ENCODE measurements around the gene CLEC6A.
"Not testable (repeated sequence)": the region's sequence is repeated elsewhere in the genome, so short reads cannot be mapped to it uniquely, and the experiment has no call there.

CLEC6A gene

DNA sequence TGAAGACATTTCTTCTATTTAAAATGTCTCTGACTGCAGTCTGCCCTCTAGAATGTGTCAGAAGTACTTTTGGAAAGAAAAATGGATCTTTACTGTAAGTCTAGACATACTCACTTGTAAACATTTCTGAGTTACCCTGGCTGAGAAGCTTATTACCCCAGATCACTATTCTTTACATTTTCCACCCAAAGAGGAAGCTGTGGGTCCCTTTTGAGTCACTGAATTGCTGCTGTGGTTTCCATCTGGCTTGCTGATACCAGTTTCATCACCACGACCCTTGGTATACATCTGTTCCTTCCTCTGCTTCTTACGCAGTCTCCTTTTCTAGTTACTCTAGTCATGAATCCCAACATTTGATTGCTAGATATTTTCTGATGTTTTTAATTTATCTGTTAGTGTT lies 37.3 kb downstream of the CLEC6A start:
- peak in 1 of 2 donors; percentile 25 for DNase-seq (ENCODE audit: low read depth in 2 of 2)

DNA sequence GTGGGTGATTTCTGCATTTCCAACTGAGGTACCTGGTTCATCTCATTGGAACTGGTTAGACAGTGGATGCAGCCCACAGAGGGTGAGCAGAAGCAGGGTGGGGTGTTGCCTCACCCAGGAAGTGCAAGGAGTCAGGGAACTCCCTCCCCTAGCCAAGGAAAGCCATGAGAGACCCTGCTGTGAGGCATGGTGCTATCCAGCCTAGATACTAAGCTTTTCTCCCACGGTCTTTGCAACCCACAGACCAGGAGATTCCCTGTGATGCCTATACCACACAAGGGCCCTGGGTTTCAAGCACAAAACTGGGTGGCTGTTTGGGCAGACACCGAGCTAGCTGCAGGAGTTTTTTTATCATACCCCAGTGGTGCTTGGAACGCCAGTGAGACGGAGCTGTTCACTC lies 39.9 kb downstream of the CLEC6A start:
- not testable (repeated sequence) for DNase-seq (ENCODE audit: low read depth in 2 of 2)

DNA sequence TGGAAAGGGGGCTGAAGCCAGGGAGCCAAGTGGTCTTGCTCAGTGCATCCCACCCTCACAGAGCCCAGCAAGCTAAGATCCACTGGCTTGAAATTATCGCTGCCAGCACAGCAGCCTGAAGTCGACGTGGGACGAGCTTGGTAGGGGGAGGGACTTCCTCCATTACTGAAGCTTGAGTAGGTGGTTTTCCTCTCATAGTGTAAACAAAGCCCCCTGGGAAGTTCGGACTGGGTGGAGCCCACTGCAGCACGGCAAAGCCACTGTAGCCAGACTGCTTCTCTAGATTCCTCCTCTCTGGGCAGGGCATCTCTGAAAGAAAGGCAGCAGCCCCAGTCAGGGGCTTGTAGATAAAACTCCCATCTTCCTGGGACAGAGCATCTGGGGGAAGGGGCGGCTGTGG lies 40.3 kb downstream of the CLEC6A start:
- not testable (repeated sequence) for DNase-seq (ENCODE audit: low read depth in 2 of 2)

DNA sequence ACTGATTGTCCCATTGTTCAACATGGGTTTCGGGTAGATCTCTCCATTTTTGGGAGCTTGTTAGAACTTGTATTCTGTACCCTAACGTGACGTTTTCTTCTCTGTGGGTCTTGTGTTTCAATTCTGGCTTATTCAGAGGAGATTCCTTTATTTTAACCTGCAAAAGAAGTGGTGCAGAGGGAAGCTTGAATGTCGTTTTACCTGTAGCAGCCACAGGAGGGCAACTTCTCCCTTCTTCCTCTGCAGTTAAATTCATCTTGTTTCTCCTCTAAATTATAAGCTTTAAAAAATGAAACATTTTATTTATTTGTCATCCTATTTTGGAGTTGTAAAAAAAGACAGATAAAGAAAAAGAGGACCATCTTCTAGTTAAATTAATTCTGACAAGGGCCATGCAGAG lies 43.9 kb downstream of the CLEC6A start:
- no peak for DNase-seq (ENCODE audit: low read depth in 2 of 2)

DNA sequence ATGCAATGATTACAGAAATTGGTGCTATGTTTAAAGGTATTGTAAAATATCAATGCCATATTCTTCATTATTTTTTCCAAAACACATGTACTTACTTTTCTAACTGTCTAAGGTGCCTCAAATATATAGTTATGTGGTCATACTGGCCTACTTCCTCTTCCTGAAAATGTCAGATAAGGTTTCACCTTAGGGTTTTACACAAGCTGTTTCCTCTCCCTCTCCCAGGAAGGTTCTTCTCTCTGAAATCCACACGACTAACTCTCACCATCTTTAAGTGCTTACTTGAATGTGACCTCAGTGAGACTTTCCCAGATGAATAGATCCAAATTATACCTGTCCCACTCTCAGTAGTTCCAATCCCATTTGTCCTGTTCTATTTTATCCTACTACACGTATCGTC lies 46.0 kb downstream of the CLEC6A start:
- no peak for DNase-seq (ENCODE audit: low read depth in 2 of 2)

DNA sequence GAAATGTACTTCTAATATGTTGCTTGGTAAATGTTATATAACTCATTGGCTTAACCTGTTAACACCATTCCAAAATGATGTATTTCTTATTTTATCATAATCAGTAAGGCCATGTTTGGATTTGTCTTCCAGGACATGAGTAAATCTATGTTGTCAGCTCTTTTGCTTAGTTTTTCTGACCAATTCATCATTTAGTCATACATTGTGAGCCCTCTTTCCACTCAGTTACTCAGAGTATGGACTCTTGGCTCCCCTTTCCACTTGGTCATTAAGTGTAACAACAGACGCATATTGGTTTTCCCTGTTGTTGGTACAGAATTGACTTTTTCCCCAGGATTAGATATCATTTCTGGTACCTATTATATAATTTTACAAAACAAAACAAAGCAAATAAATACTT lies 48.6 kb downstream of the CLEC6A start:
- DNase-seq (ENCODE audit: low read depth in 2 of 2), result no peak

DNA sequence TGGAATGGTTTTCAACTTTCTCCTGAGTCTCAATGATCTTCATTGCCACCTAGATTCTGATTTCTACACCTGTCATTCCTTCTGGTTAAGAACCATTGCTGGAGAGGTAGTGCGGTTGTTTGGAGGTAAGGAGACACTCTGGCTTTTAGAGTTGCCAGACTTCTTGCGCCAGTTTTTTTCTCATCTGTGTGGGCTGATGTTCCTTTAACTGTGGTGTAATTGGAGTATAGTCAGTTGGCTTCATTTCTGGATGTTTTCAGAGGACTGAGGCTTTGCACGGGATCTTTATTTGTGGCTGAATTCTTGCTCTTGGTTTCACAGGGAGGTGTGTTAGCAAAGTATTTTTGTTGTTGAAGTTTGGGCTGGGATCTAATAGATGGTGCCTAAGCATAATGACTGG lies 51.8 kb downstream of the CLEC6A start:
- DNase-seq (ENCODE audit: low read depth in 2 of 2), result no peak

DNA sequence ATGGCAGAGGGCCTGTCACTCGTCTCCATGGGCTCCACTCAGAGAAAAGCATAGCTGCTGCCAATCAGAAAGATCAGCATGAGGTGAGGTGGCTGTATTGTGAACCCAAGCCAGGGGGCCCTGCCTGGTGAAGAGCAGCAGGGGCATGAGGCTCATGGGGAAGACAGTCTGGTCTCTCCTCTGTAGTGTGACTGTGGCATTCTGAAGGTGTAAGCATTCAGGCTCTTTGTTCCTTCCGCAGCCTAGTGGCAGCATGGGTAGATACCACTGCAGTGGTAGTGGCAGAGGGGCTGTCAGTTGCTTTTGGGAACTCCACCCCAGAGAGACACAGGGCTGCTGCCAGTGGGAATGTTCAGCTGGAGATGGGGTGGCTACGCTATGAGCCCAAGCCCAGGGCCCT lies 52.5 kb downstream of the CLEC6A start:
- DNase-seq (ENCODE audit: low read depth in 2 of 2), result no peak

DNA sequence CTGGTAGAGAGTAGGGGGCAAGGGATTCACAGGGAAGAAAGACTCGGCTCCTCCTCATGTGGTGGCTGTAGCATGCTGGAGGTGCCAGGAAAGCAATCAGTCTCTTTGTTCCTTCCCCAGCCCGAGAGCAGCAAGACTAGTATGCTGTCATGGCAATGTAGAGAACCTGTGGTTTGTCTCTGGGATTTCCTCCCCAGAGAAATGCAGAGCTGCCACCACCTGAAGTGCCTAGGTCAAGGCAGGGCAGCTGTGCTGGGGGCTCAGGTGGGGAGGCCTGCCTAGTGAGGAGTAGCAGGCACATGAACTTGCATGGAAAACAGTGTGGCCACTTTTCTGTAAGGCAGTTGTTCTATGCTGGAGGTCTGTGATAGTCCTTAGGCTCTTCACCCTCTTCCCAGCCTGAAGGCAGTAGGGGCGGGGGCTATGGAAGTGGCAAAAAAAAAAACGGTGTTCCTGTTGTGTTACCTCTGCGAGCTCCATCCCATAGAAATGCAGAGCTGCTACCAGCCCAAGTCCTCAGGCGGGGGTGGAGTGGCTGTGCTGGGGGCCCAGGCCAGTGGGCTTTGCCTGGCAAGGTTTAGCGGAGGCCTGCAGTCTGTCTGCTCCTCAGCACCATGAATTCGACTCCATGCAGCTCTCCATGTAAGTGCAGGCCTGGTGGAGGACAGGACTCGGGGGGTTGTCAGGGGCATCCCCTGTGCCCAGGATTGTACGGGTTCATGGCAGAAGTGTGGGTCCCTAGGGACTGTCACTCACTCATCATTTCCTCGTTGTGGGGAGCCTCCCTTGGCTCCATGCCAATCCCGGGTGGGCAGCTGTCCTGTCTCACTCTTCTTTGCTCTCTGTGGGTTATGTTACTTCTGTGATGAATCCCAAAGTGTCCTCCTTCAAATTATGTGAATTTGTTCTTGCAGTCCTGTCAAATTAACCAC lies 53.4 kb downstream of the CLEC6A start:
- no peak for DNase-seq (ENCODE audit: low read depth in 2 of 2)

DNA sequence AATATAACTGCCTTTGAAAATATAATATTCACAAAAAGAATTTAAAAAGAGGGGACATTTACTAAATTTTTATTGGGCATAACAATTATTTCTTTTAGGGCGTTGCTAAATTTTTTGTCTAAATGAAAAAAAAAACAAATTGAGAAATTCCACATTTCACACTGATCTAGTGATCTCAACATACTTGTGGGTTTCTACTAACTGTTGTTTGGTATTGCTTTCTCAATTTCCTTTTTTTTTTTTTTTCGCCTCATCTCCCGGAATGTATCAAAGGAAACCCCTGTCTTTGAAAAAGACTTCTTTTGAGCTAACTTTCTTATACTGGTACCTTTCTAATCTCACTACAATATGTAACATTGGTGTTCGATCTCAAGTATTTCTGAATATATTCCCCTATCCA lies 57.5 kb downstream of the CLEC6A start, which contains the start of gene CLEC4D:
Gene CLEC4D, plus strand, starts transcription at position 248 of the 400 bp plus-strand sequence. CDS start 230 bp downstream, outside the sequence.
- no peak for DNase-seq (ENCODE audit: low read depth in 2 of 2)

DNA sequence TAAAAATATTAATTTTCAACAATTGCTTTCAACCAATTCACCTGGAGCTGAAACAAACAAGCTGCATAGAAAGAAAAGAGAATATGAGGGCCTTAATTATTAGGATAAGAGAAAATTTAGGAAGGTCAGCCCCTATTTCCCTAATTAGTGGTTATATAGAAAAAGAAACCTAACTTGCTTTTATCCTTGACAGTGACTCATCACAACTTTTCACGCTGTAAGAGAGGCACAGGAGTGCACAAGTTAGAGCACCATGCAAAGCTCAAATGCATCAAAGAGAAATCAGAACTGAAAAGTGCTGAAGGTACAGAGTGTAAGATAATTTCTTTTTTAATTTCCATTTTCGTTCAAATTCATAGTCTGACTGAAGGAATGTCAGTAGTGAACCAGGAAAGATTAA lies 62.2 kb downstream of the CLEC6A start:
- DNase-seq (ENCODE audit: low read depth in 2 of 2), result no peak

DNA sequence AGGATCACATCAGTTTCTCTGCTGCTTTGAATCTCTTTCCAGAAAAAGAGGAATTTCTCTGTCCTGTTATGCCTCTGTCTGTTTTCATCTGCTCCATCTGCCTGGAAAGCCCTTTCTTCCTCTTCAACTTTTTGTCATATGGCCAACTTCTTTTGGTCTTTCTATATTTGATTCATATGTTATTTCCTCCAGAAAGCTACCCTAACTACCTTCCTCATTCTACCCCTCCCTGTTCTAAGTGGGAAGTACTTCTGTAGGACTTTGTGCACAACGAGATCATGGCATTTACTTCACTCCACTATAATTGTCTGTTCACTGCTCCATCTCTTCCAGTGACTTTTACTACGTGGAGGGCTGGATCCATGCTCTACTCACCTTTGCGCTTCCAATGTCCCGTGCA lies 63.4 kb downstream of the CLEC6A start:
- no peak for DNase-seq (ENCODE audit: low read depth in 2 of 2)

DNA sequence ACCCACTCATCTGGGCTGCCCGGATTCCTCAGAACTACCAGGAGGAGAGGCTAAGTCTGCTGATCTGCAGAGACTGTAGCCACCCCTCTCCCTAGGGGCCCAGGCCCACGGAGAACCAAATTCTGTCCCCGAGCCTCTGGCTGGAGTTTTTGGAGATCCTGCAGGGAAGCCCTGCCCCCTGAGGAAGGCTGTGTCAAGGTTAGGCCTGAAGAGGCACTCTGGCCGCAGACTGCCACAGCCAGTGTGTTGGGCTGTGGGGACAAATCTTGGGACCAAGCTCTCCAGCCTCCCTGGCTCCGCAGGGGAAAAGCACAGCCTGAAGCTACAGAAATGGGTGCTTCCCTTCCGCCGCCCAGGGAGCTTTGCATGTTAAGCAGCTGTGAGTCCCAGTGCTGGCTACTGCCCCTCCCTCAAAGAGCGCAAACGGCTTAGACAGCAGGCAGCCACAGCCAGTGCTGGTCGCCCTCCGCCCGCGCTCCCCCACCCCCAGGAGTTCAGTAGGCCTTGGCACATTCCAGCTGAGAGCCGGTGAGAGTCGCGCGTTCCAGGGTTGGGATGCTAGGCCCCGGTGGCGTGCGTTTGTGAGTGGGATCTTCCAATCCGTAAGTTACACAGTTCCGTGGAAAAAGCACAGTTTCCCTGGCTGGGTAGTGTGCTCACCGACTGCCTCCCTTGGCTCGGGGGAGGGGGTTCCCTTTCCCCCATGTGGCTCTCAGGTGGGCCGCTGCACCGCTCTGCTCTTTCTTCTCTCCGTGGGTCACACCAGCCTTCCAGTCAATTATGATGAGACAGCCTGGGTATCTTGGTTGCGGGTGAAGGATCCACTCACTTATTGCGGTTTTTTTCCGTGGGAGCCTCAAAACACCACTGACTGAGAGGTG lies 71.7 kb downstream of the CLEC6A start:
- no peak for DNase-seq (ENCODE audit: low read depth in 2 of 2)
